GM12873 (cell line): ENCODE results near the gene SLC44A1.

Experiments
- TF ChIP-seq, protein P1 (sequence below): IDR thresholded peaks from 2 replicates; pipeline ENCODE4 v1.5.1; 2012; ENCODE audit warnings: low read depth, mild to moderate bottlenecking, moderate library complexity, low read length, control low read depth; ENCODE audit not compliant: insufficient read depth; ENCODE audit errors: missing control alignments

Gene SLC44A1

GRCh38 chr9:105443121-105443520 lies 198.7 kb downstream of the SLC44A1 start:
- TF ChIP-seq, protein P1, sequence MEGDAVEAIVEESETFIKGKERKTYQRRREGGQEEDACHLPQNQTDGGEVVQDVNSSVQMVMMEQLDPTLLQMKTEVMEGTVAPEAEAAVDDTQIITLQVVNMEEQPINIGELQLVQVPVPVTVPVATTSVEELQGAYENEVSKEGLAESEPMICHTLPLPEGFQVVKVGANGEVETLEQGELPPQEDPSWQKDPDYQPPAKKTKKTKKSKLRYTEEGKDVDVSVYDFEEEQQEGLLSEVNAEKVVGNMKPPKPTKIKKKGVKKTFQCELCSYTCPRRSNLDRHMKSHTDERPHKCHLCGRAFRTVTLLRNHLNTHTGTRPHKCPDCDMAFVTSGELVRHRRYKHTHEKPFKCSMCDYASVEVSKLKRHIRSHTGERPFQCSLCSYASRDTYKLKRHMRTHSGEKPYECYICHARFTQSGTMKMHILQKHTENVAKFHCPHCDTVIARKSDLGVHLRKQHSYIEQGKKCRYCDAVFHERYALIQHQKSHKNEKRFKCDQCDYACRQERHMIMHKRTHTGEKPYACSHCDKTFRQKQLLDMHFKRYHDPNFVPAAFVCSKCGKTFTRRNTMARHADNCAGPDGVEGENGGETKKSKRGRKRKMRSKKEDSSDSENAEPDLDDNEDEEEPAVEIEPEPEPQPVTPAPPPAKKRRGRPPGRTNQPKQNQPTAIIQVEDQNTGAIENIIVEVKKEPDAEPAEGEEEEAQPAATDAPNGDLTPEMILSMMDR, result no peak

DNA sequence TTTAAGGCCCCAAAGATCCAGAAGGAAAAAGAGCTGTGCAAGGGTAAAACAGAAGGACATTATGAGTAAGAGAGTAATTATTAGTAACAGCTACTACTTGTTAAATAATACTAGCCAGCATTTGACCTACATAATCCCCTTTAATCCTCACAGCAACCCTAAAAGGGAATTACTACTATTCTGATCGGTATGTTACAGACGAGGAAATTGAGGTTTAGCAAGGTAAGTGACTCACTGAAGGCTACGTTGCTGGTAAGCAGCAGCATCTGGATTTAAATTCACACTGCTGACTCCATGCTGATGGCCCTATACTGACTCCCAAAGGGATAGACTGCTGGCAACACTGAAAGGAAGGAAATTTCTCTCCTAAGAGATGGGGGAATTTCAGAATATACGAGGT lies 199.7 kb downstream of the SLC44A1 start:
- TF ChIP-seq, protein P1, result no peak

- TF ChIP-seq, protein P1, result no peak
These were observed 200.9 kb downstream of the SLC44A1 start for GRCh38 chr9:105445203-105445881.

DNA sequence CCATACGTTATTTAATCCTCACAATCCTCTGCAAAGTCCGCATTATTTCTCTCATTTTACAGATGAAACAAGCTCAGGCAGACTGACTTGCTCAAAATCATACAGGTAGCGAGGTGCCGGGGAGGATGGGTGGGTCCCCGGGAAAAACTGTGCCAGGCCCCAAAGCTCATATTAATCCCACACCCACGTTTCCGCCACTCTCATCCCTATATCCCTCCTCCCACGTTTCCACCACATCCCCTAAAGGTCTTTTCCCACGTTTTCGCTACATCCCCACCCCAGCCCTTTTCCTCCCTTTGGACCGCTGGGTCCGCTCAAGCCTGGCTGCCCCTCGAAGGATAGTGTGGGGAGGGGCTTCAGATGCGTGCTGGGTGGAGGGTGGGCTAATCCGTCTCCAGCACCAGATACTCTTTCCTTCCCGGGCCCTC lies 202.9 kb downstream of the SLC44A1 start:
- TF ChIP-seq, protein P1, result no peak

DNA sequence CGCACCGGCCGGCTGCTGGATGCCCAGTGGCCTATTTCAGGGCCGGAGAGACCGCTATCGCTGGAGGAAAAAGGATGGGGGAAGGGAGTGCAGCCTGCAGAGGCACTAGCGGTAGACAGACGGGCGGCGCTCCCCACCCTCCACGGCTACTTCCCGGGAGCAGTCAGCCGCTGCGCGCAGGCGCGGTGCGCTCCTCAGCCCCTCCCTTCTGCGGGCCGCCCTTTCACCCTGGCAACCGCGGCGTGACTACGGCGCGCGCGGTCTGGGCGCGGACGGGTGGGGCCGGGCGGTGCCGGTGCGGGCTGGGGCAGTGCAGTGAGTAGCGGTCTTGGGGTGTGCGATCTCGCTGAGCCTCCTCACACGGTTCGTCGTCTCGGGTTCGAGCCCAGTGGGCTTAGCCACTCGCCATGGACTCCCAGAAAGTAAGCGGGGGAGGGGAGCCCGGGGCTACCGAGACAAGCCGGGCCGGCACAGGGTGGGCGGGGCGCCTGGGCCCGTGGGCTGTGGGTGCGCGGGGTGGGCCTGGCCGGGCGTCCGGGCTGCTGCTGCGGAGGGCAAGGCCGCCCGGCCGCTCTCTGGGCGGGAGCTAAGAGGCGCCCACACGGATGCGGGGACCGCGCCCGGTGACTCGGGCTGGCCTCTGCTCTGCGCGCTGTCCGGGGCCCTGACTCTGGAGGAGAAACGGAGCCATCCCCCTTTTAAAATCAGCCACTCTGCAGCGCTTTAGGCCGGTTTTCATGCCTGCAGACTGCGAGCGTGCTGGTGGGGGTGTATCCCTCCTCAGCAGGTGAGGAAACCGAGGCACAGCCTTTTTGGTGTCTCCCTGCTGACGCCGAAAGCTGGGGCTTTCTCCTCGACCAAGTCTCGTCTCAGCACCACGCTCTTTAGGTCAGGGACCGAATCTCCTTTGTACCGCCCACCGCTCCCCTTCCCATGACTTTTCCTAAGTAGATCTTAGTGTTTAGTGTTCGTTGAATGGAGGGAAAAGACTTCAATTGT lies 203.7 kb downstream of the SLC44A1 start, which contains the start of gene FSD1L:
Gene FSD1L, plus strand, starts transcription at position 221 of the 999 bp plus-strand sequence. Its CDS starts 187 bp downstream, at position 408.
- TF ChIP-seq, protein P1, result no peak

- TF ChIP-seq, protein P1, result no peak
These were observed 204.6 kb downstream of the SLC44A1 start for GRCh38 chr9:105449081-105449480.

DNA sequence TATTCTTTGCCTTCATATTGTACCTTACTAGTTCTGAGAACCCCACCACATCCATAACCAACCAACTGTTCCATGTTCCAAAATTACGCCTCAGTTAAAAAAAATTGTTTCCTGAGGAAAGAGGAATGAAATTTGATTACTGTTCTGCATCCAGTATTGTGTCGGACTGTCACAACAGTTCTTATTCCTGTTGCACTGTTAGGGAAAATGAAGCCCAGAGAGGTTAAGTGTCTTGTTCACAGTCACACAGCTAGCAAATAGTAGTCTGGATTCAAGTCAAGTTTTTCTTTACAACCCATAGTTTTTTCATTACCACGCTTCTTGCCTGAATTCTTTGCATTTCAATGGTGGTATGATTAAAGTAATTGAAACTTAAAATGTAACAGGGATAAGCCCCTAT lies 207.7 kb downstream of the SLC44A1 start:
- TF ChIP-seq, protein P1, result no peak
